Left lung (tissue), 10 donors: Measurements from ENCODE around the gene TFAP2D. TPM values are rescaled to one million over a fixed set of nuclear protein-coding genes. Genes with fewer than 3 reads are reported as not detected.

Source experiments
- ATAC-seq: fragments of 200-7000 bp; cut with Tn5 transposase; one replicate; pipeline ENCODE4 v1.9.1; 2020; ENCODE audit warnings: moderate library complexity
- DNase-seq, 4 donors: peaks; one replicate each; pipeline ENCODE4 v3.0.0-alpha.2; 2013 to 2020
- H3K27ac ChIP-seq, 2 donors: fragments of 200-600 bp; sonication (generic) in 1 of 2; one replicate each; pipeline versions ENCODE4 v1.5.0 to v1.8.0; 2020 to 2021
- H3K27me3 ChIP-seq, 2 donors: fragments of 200-600 bp; sonication (generic) in 1 of 2; one replicate each; pipeline versions ENCODE4 v1.5.0 to v1.8.0; 2020 to 2021
- H3K36me3 ChIP-seq, 2 donors: fragments of 200-600 bp; sonication (generic) in 1 of 2; one replicate each; pipeline versions ENCODE4 v1.5.0 to v1.8.0; 2020 to 2021
- H3K4me1 ChIP-seq, 2 donors: fragments of 200-600 bp; one replicate each; pipeline ENCODE4 v1.8.0; 2021
- H3K4me3 ChIP-seq, 2 donors: fragments of 200-600 bp; sonication (generic) in 1 of 2; one replicate each; pipeline versions ENCODE4 v1.5.0 to v1.8.0; 2020 to 2021; ENCODE audit warnings: mild to moderate bottlenecking in 1 of 2
- H3K9me3 ChIP-seq, 2 donors: fragments of 200-600 bp; sonication (generic) in 1 of 2; one replicate each; pipeline versions ENCODE4 v1.5.0 to v1.8.0; 2020 to 2021
- intact Hi-C, 2 donors: fragments of 100-400 bp; cut with DNase I; formaldehyde crosslinking; loops; one replicate each; pipeline versions ENCODE4 v1.11.2 to v1.14.2; 2022
- polyA plus RNA-seq, 6 donors: library from polyadenylated mRNA; unstranded; fragments of 120-200 nt; gene quantifications; one replicate each; pipeline ENCODE4 v1.2.1, GENCODE V29; 2013; ENCODE audit not compliant: insufficient read length in 6 of 6
- total RNA-seq, 2 donors: library from RNA; stranded (reverse); fragmentation: NEBNext Ultra II Directional; extraction: Animal tissue kit (Norgen Biotek cat#: 25700); gene quantifications; one replicate each; pipeline ENCODE4 v1.2.1, GENCODE V29; 2021
- TF ChIP-seq, protein P1 (sequence below), 2 donors: fragments of 200-600 bp; sonication (generic) in 1 of 2; IDR thresholded peaks; one replicate each; pipeline versions ENCODE4 v1.5.0 to v1.8.0; 2021; ENCODE audit warnings: antibody characterized with exemption in 2 of 2
- donor health status: DM: no; HTN: yes; CAD: no.
- donor health status: DM: no; HTN: no; CAD: no.

The TFAP2D gene
- total and polyA plus RNA-seq, 8 donors, result not detected

DNA sequence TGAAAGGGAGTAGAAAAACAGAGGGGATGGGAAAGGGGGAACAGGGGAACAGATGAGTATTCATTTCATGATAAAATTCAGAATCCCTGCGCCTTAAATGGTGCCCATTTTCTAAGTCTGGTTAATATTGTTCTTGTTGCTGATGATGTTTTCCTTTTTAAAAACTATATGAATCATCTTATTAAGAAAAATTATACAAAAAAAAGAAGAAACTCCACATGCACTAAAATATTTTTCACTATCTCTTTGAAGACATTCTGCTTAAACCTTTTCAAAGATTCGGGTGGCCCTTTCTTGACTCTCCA lies 104.3 kb downstream of the TFAP2D start:
- intact Hi-C loops, result loop anchor here in 1 of 2 donors (10.0 kb wide), 1 partner anchor 1207 kb away; no protein-coding TSS in a partner anchor

DNA sequence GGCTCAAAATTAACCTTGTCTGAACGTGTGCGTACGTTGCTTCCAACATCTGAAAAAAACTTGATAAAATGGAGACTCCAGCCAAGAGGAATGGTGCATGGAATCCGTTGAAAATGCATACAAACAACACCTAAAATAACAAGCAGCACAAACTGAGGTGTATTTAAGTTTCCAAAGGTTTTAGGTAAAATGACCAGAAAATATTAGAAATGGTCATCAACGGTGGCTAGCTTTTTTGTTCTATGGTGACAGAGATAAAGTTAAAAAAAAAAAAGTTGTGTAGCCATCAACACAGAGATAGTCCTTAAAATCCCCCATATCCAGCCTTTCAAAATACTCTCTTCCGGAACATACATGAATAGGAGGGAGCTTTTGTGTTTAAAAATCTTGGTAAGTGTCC lies 104.7 kb downstream of the TFAP2D start:
- Histone ChIP-seq H3K9me3 (no peaks in the 10 kb centered on the region), H3K4me3 (no peak overlapping the region), H3K4me1 (peaks cover 0 to 24% of the 10 kb centered on the region in 2 donors), H3K27me3 (peaks cover 65 to 99% of the 10 kb centered on the region in 2 donors), H3K36me3 (no peaks in the 10 kb centered on the region), H3K27ac (no peak overlapping the region)
- TF ChIP-seq, protein P1, sequence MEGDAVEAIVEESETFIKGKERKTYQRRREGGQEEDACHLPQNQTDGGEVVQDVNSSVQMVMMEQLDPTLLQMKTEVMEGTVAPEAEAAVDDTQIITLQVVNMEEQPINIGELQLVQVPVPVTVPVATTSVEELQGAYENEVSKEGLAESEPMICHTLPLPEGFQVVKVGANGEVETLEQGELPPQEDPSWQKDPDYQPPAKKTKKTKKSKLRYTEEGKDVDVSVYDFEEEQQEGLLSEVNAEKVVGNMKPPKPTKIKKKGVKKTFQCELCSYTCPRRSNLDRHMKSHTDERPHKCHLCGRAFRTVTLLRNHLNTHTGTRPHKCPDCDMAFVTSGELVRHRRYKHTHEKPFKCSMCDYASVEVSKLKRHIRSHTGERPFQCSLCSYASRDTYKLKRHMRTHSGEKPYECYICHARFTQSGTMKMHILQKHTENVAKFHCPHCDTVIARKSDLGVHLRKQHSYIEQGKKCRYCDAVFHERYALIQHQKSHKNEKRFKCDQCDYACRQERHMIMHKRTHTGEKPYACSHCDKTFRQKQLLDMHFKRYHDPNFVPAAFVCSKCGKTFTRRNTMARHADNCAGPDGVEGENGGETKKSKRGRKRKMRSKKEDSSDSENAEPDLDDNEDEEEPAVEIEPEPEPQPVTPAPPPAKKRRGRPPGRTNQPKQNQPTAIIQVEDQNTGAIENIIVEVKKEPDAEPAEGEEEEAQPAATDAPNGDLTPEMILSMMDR (IDR thresholded peaks at IDR 0.05), result no peak
- no peak for DNase-seq
- intact Hi-C loops, result loop anchor here in 1 of 2 donors (10.0 kb wide), 1 partner anchor 1207 kb away; no protein-coding TSS in a partner anchor
- ATAC-seq, result no peak

More for the DNA sequence above, 104.3 kb downstream of the TFAP2D start:
- no peaks in the 10 kb centered on the region for H3K9me3 ChIP-seq
- no peak for DNase-seq
- no peak overlapping the region for H3K4me3 ChIP-seq
- TF ChIP-seq, protein P1 (IDR thresholded peaks at IDR 0.05), result no peak
- H3K27ac ChIP-seq, result no peak overlapping the region
- ATAC-seq, result no peak
- H3K4me1 ChIP-seq, result peaks cover 0 to 24% of the 10 kb centered on the region in 2 donors
- H3K27me3 ChIP-seq, result peaks cover 61 to 99% of the 10 kb centered on the region in 2 donors
- no peaks in the 10 kb centered on the region for H3K36me3 ChIP-seq

DNA sequence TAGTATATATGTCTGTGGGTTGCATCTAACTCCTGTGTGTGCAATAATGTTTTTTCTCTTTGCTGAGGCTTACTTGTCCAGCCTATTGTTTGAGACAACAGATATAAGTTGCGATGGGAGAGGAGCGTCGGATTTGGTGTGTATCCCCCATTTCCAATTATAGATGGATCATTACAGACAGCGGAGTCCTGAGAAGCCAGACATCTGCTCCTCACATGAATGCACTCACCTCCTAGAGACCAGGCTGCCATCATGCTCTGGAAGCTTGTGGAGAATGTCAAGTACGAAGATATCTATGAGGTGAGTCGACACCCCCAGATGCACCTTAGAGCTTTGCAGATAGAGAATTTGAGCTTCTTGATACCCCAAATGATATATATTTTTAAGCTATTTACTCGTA lies 105.3 kb downstream of the TFAP2D start, which contains the start of gene TFAP2B:
Gene TFAP2B (plus strand): TSS at position 199 of the 400 bp plus-strand sequence. CDS start 21 bp downstream, at position 220.
- ATAC-seq (no peak), DNase-seq (no peak)
- peaks cover 0 to 24% of the 10 kb centered on the region in 2 donors for H3K4me1 ChIP-seq
- no peak within 1 kb of the TSS for H3K27ac ChIP-seq
- intact Hi-C loops, result loop anchor here in 1 of 2 donors (10.0 kb wide), 1 partner anchor 1206 kb away; no protein-coding TSS in a partner anchor
- H3K4me3 ChIP-seq, result no peak within 1 kb of the TSS
- H3K36me3 ChIP-seq, result no peaks in the 10 kb centered on the region
- H3K27me3 ChIP-seq, result peaks cover 71 to 99% of the 10 kb centered on the region in 2 donors
- TF ChIP-seq, protein P1 (IDR thresholded peaks at IDR 0.05), result no peak
- H3K9me3 ChIP-seq, result no peaks in the 10 kb centered on the region

DNA sequence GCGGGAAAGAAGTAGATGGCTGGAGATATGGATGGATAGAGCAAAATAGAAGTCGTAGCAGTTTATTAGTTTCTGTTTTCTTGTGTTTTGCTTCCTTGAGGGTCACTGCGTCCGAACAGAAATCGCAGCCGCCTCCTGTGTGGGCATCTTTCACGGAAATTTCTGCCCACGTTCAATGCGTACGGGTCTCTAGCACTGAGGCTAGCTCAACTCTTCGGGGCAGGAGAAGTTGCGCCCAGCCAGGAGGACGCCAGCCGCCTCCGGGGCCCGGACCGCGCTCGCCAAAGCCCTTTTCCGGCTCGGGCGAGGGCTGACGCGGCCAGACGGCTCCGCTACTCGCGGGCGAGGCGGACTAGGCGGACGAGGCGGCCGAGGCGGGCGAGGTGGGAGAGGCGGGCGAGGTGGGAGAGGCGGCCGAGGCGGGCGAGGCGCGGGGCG lies 106.2 kb downstream of the TFAP2D start:
- peaks cover 80 to 100% of the 10 kb centered on the region in 2 donors for H3K27me3 ChIP-seq
- TF ChIP-seq, protein P1 (IDR thresholded peaks at IDR 0.05), result no peak
- no peak overlapping the region for H3K4me3 ChIP-seq
- no peaks in the 10 kb centered on the region for H3K9me3 ChIP-seq
- DNase-seq (peak in 2 of 4 donors; percentile 41 to 84), ATAC-seq (peak; percentile 41)
- no peak overlapping the region for H3K27ac ChIP-seq
- intact Hi-C loops, result loop anchor here in 1 of 2 donors (10.0 kb wide), 1 partner anchor 1205 kb away; no protein-coding TSS in a partner anchor
- peaks cover 0 to 24% of the 10 kb centered on the region in 2 donors for H3K4me1 ChIP-seq
- no peaks in the 10 kb centered on the region for H3K36me3 ChIP-seq

DNA sequence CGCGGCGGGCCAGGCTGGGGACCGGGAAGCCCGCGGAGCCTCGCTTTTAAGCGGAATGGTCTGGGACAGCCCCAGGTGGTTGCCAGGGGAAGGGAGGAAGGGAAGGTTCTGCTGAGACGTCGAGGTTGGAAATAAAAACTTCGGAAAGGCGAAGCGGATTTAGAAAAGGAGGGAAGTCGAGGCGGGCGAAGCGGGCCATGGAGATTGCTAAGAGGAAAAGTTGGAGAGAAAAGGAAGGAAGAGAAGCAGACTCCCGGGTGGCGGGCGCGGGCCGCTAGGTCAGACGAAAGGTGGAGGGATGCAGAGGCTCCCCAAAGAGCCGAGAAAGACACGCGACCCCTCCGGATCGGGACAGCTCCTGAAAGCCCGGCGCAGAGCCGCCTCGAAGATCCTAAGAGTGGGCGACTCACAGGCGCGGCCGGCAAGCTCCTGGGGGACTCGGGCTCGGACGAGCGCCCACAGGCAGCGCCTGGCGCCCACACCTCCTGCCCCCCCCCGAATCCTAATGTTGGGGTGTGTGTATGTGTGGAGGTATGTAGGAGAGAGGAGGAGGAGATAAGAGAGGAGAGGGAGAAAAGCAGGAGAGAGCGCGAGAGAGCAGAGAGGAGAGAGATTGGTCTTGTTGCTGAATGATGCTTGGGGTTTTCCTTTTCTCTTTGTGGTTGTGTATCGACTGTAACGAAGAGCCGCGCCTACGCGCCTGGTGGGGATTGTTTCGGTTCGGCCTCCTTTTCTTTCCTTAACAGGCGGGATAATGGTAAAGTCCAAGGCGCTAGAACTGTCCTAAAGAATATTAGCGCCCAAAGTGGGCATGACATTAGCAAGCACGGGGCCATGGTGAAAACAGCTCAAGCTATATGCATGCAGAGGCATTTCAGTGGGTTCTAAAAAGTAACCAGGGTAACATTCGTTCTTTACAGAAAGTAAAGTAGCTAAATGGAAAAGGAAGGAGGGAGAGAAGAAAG lies 106.9 kb downstream of the TFAP2D start:
- DNase-seq (peak in 1 of 4 donors; percentile 75), ATAC-seq (no peak)
- TF ChIP-seq, protein P1 (IDR thresholded peaks at IDR 0.05), result no peak
- Histone ChIP-seq H3K4me3 (no peak overlapping the region), H3K36me3 (no peaks in the 10 kb centered on the region), H3K27ac (no peak overlapping the region), H3K27me3 (peaks cover 87 to 100% of the 10 kb centered on the region in 2 donors), H3K4me1 (peaks cover 0 to 24% of the 10 kb centered on the region in 2 donors), H3K9me3 (no peaks in the 10 kb centered on the region)
- intact Hi-C loops, result loop anchor here in 1 of 2 donors (10.0 kb wide), 1 partner anchor 1205 kb away; no protein-coding TSS in a partner anchor
